HG03064 (cell line): ENCODE data around the gene NRL.
A peak's percentile ranks its signal among the peaks of the same experiment; 100 is the strongest.
"Not testable (repeated sequence)": the region's sequence is repeated elsewhere in the genome, so short reads cannot be mapped to it uniquely, and the experiment has no call there.

ENCODE experiments used
- ATAC-seq: cut with Tn5 transposase; IDR thresholded peaks from one replicate; pipeline ENCODE4 v1.9.1; 2021; ENCODE audit warnings: low read depth; ENCODE audit not compliant: unreplicated experiment

Gene NRL

GRCh38 chr14:24054646-24055045 is 60.1 kb downstream of the NRL start:
- ATAC-seq = no peak

- no peak for ATAC-seq
These were observed 60.5 kb downstream of the NRL start for GRCh38 chr14:24054324-24054641.

GRCh38 chr14:24053548-24054323 is 61.0 kb downstream of the NRL start:
- ATAC-seq = no peak

- ATAC-seq = no peak
These were observed 61.8 kb downstream of the NRL start for GRCh38 chr14:24052656-24053547.

GRCh38 chr14:24051789-24052655 is 62.7 kb downstream of the NRL start, which contains the start of gene CARMIL3:
Gene CARMIL3, plus strand, starts transcription at chr14:24052009. Its CDS starts 145 bp downstream, at chr14:24052154.
- ATAC-seq = peak; percentile 72

- ATAC-seq = no peak
These were observed 63.5 kb downstream of the NRL start for GRCh38 chr14:24051176-24051788.

GRCh38 chr14:24050753-24051152 is 64.0 kb downstream of the NRL start:
- ATAC-seq = not testable (repeated sequence)

GRCh38 chr14:24049002-24049401 is 65.7 kb downstream of the NRL start:
- ATAC-seq = not testable (repeated sequence)

- ATAC-seq = no peak
These were observed 72.0 kb downstream of the NRL start for GRCh38 chr14:24042746-24043145.

GRCh38 chr14:24040692-24041091 is 74.1 kb downstream of the NRL start:
- no peak for ATAC-seq

- no peak for ATAC-seq
These were observed 76.1 kb downstream of the NRL start for GRCh38 chr14:24038686-24039085.

GRCh38 chr14:24037658-24038037 is 77.1 kb downstream of the NRL start:
- no peak for ATAC-seq

GRCh38 chr14:24036963-24037657 is 77.6 kb downstream of the NRL start:
- ATAC-seq = not testable (repeated sequence)

- peak; percentile 63 for ATAC-seq
These were observed 78.4 kb downstream of the NRL start for GRCh38 chr14:24036169-24036962.

- not testable (repeated sequence) for ATAC-seq
These were observed 79.0 kb downstream of the NRL start for GRCh38 chr14:24035769-24036168.

GRCh38 chr14:24032727-24033418 is 81.9 kb downstream of the NRL start:
- ATAC-seq = no peak

GRCh38 chr14:24031331-24031730 is 83.4 kb downstream of the NRL start:
- ATAC-seq = not testable (repeated sequence)

GRCh38 chr14:24029687-24030086 is 85.1 kb downstream of the NRL start:
- not testable (repeated sequence) for ATAC-seq
